SK-N-SH (cell line): Measurements from ENCODE around the gene TNNT2.

Experiments used
- CTCF ChIP-seq: fragments of 200-600 bp; sonication (generic); IDR thresholded peaks from 2 replicates; pipeline ENCODE4 v1.6.1; 2017; ENCODE audit warnings: antibody characterized with exemption, mild to moderate bottlenecking, moderate library complexity
- EZH2phosphoT487 ChIP-seq: fragments of 200-600 bp; sonication (generic); IDR thresholded peaks from 2 replicates; pipeline ENCODE4 v1.6.1; 2017; ENCODE audit warnings: low read depth, mixed run types, mild to moderate bottlenecking, antibody characterized with exemption, moderate library complexity, borderline replicate concordance
- RAD21 ChIP-seq: IDR thresholded peaks from 2 replicates; pipeline ENCODE4 v1.6.1; 2012; ENCODE audit warnings: mild to moderate bottlenecking, low read length
- REST ChIP-seq: IDR thresholded peaks from 2 replicates; pipeline ENCODE4 v1.6.1; 2012; ENCODE audit warnings: mild to moderate bottlenecking, low read depth, low read length, moderate library complexity
- RFX5 ChIP-seq: IDR thresholded peaks from 2 replicates; pipeline ENCODE4 v1.6.1; 2012; ENCODE audit warnings: mild to moderate bottlenecking, improper control_type of control experiment, low read length
- YY1 ChIP-seq: IDR thresholded peaks from 2 replicates; pipeline ENCODE4 v1.4.0; 2012; ENCODE audit warnings: low read depth, mild to moderate bottlenecking
- ZBTB33 ChIP-seq: IDR thresholded peaks from 2 replicates; pipeline ENCODE4 v1.4.0; 2012; ENCODE audit warnings: low read depth, borderline replicate concordance

GRCh38 chr1:201409440-201409839, 32.0 kb upstream of the TNNT2 start:
- no peak for TF ChIP-seq ZBTB33
- TF ChIP-seq REST, result no peak
- no peak for TF ChIP-seq YY1
- TF ChIP-seq RFX5, result no peak
- no peak for TF ChIP-seq CTCF
- TF ChIP-seq RAD21, result no peak
- no peak for TF ChIP-seq EZH2phosphoT487
